ENCODE results near the gene FRMPD2.

- no peak for TF ChIP-seq POLR2AphosphoS5 (IDR thresholded peaks at IDR 0.05)
- TF ChIP-seq, protein P1, sequence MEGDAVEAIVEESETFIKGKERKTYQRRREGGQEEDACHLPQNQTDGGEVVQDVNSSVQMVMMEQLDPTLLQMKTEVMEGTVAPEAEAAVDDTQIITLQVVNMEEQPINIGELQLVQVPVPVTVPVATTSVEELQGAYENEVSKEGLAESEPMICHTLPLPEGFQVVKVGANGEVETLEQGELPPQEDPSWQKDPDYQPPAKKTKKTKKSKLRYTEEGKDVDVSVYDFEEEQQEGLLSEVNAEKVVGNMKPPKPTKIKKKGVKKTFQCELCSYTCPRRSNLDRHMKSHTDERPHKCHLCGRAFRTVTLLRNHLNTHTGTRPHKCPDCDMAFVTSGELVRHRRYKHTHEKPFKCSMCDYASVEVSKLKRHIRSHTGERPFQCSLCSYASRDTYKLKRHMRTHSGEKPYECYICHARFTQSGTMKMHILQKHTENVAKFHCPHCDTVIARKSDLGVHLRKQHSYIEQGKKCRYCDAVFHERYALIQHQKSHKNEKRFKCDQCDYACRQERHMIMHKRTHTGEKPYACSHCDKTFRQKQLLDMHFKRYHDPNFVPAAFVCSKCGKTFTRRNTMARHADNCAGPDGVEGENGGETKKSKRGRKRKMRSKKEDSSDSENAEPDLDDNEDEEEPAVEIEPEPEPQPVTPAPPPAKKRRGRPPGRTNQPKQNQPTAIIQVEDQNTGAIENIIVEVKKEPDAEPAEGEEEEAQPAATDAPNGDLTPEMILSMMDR (IDR thresholded peaks at IDR 0.05) = no peak
- no peak for TF ChIP-seq POLR2A (IDR thresholded peaks at IDR 0.05)
Observed at GRCh38 chr10:48239618-48240017, 34.9 kb downstream of the FRMPD2 start.

Data from transverse colon (tissue), 4 donors.